Tibial artery (tissue), 4 donors: ENCODE measurements around the gene SSTR5.

Source experiments
- DNase-seq, 2 donors: peaks; one replicate each; pipeline ENCODE4 v3.0.0-alpha.2; 2019
- H3K27ac ChIP-seq, 2 donors: fragments of 200-600 bp; sonication (generic) in 1 of 2; 1 replicate in 1 of 2; 2 replicates in 1 of 2; pipeline ENCODE4 v1.5.1; 2018 to 2019; ENCODE audit warnings: mild to moderate bottlenecking in 1 of 2
- H3K27me3 ChIP-seq, 2 donors: fragments of 200-600 bp; sonication (generic) in 1 of 2; one replicate each; pipeline versions ENCODE4 v1.5.1 to v1.6.0; 2016 to 2019
- H3K36me3 ChIP-seq, 3 donors: fragments of 200-600 bp; sonication (generic) in 2 of 3; one replicate each; pipeline ENCODE4 v1.5.1; 2016 to 2019; ENCODE audit warnings: mild to moderate bottlenecking in 2 of 3
- H3K4me1 ChIP-seq, 4 donors: fragments of 200-600 bp; sonication (generic) in 2 of 4; 1 replicate in 3 of 4; 2 replicates in 1 of 4; pipeline ENCODE4 v1.5.1; 2016 to 2019
- H3K4me3 ChIP-seq, 2 donors: fragments of 200-600 bp; sonication (generic) in 1 of 2; 1 replicate in 1 of 2; 2 replicates in 1 of 2; pipeline ENCODE4 v1.5.1; 2018 to 2019; ENCODE audit warnings: mild to moderate bottlenecking in 2 of 2
- H3K9me3 ChIP-seq, 3 donors: fragments of 200-600 bp; sonication (generic) in 1 of 3; one replicate each; pipeline ENCODE4 v1.5.1; 2016 to 2019
- intact Hi-C: fragments of 100-400 bp; cut with DNase I; formaldehyde crosslinking; loops from one replicate; pipeline ENCODE4 v1.15.0; 2023; ENCODE audit warnings: low total_unique reads
- TF ChIP-seq, protein P1 (sequence below), 2 experiments: fragments of 200-600 bp in 1 of 2; fragments of 450-650 bp in 1 of 2; IDR thresholded peaks; one replicate each; pipeline ENCODE4 v1.5.1; 2017 to 2019; ENCODE audit warnings: antibody characterized with exemption in 2 of 2, mild to moderate bottlenecking in 1 of 2, moderate library complexity in 1 of 2

SSTR5 gene

DNA sequence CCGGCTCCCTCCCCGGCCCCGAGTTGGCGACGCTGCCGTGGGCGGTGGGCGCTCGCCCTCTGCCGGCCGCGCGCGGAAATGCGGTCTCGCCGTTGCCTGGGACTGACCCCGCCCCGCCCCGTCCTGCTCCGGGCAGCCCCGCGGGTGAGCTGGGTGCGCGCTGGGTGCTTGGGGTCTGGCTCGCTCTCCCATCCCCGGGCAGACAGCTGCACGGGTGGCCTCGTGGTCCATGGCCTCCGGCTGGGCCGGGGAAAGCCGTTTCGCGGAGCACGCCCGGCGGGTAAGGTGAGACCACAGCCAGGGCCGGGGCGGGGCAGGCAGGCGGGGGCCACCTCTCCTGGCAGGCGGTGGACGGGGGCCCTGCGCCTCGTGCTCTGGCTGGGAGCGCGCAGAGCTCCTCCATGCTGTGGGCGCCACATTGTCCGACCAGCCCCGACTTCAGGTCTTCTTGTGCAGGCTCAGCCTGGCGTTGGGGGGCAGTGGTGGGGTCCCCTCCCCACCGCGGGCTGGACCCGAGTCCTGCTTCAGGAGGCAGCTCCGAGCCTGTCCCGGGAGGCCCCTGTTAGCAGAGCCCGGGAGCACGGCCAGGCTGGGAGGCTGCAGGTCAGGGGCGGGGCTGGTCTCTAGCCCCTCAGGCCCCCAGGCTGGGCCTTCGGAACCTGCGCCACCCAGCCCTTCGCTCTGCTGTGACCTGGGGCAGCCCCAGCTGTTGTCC is 30.5 kb downstream of the SSTR5 start:
- Histone ChIP-seq H3K36me3 (no peaks in the 10 kb centered on the region), H3K4me1 (peaks cover 0 to 47% (median 28%) of the 10 kb centered on the region in 4 donors), H3K27ac (no peak overlapping the region), H3K4me3 (peak overlapping the region in 1 of 2 donors; percentile 20), H3K27me3 (peaks cover 0 to 59% of the 10 kb centered on the region in 2 donors), H3K9me3 (no peaks in the 10 kb centered on the region)
- TF ChIP-seq, protein P1, sequence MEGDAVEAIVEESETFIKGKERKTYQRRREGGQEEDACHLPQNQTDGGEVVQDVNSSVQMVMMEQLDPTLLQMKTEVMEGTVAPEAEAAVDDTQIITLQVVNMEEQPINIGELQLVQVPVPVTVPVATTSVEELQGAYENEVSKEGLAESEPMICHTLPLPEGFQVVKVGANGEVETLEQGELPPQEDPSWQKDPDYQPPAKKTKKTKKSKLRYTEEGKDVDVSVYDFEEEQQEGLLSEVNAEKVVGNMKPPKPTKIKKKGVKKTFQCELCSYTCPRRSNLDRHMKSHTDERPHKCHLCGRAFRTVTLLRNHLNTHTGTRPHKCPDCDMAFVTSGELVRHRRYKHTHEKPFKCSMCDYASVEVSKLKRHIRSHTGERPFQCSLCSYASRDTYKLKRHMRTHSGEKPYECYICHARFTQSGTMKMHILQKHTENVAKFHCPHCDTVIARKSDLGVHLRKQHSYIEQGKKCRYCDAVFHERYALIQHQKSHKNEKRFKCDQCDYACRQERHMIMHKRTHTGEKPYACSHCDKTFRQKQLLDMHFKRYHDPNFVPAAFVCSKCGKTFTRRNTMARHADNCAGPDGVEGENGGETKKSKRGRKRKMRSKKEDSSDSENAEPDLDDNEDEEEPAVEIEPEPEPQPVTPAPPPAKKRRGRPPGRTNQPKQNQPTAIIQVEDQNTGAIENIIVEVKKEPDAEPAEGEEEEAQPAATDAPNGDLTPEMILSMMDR (IDR thresholded peaks at IDR 0.05), result peak; percentile 70 to 77
- intact Hi-C loops, result loop anchor here (2.0 kb wide), 1 partner anchor 46 kb away; no protein-coding TSS in a partner anchor
- no peak for DNase-seq

DNA sequence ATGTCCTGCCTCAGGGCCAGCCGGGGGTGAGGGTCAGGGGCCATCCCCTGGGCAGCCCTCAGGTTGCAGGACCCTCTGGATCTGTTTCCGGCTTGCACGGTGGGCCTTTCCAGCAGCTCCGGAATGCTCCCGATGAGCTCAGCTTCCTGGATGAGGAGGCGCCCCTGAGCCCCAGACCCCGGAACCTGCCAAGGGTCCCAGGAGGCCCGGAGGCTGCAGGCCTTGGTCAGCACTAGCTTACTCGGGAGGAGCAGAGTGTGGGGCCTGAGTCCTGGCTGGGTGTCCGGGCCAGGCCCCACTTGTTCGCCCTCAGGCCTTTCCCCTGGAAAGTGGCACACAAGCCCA is 31.1 kb downstream of the SSTR5 start:
- H3K27me3 ChIP-seq, result peaks cover 0 to 64% of the 10 kb centered on the region in 2 donors
- TF ChIP-seq, protein P1 (IDR thresholded peaks at IDR 0.05), result no peak
- intact Hi-C loops, result loop anchor here (2.0 kb wide), 1 partner anchor 47 kb away; no protein-coding TSS in a partner anchor

DNA sequence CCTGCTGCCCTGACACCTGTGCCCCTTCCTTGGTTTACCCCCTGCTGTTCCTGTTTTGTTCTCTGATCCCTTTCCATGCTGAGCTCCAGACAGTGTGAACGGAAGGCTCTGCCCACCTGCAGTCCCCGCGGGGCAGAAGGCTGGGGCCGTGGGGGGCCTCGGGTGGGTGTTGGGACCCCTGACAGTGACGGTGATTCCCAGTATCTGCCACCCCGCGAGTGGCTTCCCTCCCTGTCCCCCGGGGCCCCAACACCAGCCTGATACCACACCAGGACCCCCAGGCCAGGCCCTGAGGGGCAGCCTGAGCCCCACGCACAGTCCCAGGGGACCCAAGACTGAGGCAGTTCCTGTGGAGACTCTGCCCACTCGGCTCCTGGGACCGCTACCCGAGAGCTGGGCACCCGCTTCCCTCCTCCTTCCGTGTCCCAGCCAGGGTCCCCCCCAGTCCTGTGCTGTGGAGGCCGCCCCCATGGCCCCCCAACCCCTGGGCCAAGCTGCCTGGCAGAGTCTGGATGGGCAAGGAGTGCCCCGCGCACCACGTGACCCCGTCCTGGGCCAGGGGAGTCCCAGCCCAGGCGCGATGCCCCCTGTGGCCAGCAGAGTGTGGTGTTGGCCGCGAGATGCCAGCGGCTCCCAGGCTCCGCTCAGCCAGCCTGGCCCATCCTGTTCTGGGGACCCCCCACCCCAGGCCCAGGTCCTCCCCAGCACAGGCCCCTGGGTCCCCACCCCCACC is 33.5 kb downstream of the SSTR5 start:
- Histone ChIP-seq H3K9me3 (no peaks in the 10 kb centered on the region), H3K4me3 (no peak overlapping the region), H3K4me1 (peaks cover 0 to 41% (median 25%) of the 10 kb centered on the region in 4 donors), H3K36me3 (no peaks in the 10 kb centered on the region), H3K27me3 (peaks cover 0 to 64% of the 10 kb centered on the region in 2 donors), H3K27ac (no peak overlapping the region)
- intact Hi-C loops, result no loop called here
- TF ChIP-seq, protein P1 (IDR thresholded peaks at IDR 0.05), result peak; percentile 90 to 93
- DNase-seq, result peak; percentile 38 to 81

More for the DNA sequence above, 31.1 kb downstream of the SSTR5 start:
- Histone ChIP-seq H3K36me3 (no peaks in the 10 kb centered on the region), H3K27ac (no peak overlapping the region), H3K9me3 (no peaks in the 10 kb centered on the region), H3K4me1 (peaks cover 0 to 46% (median 25%) of the 10 kb centered on the region in 4 donors), H3K4me3 (no peak overlapping the region)
- DNase-seq, result no peak

DNA sequence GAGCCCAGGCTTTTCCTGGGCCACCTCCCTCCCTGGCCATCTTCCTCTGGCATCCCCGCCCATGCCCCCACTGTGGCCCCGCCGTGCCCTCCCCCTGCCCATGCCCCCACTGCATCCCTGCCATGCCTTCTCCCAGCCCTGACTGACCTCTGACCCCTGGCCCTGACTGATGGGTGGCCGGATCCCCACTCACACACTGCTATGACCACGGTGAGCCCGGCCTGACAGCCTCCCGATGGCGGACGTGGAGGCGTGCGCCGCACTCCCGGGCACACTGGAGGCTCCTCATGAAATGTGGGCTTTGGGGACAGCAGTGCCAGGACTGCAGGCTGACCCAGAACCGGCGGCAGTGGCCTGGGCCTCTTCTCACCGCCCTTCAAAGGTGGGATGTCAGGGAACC is 34.1 kb downstream of the SSTR5 start:
- DNase-seq, result no peak
- Histone ChIP-seq H3K27ac (no peak overlapping the region), H3K4me3 (no peak overlapping the region), H3K4me1 (peaks cover 0 to 39% (median 24%) of the 10 kb centered on the region in 4 donors), H3K36me3 (no peaks in the 10 kb centered on the region), H3K9me3 (no peaks in the 10 kb centered on the region), H3K27me3 (peaks cover 0 to 64% of the 10 kb centered on the region in 2 donors)
- intact Hi-C loops, result no loop called here
- TF ChIP-seq, protein P1 (IDR thresholded peaks at IDR 0.05), result no peak

DNA sequence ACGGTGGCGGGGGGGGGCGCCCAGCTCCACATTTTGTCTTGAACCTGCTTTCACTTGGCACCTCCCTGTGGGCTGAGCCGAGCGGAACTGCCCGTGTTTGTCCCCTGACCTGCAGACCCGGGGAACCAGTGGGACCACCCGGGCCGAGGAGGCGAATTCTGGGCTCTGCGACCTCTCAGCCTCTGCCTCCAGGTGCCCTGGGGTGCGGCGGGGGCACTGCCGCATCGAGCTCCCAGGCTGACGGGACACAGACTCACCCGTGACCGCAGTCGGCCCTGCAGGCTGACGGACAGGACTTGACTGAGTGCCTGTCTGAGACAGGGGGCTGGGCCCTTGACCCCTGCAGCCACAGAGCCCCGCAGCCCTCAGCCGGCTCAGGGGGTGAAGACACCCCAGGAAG is 34.6 kb downstream of the SSTR5 start:
- Histone ChIP-seq H3K27ac (no peak overlapping the region), H3K9me3 (no peaks in the 10 kb centered on the region), H3K27me3 (peaks cover 0 to 62% of the 10 kb centered on the region in 2 donors), H3K36me3 (no peaks in the 10 kb centered on the region), H3K4me1 (peaks cover 0 to 36% (median 22%) of the 10 kb centered on the region in 4 donors), H3K4me3 (no peak overlapping the region)
- TF ChIP-seq, protein P1 (IDR thresholded peaks at IDR 0.05), result no peak
- no peak for DNase-seq
- intact Hi-C loops, result no loop called here
